Ishikawa (cell line): ENCODE measurements around the gene RPAP3.

ENCODE experiments used
- CEBPB ChIP-seq: IDR thresholded peaks from 2 replicates; pipeline ENCODE4 v1.6.1; 2012
- CREB1 ChIP-seq: IDR thresholded peaks from 2 replicates; pipeline ENCODE4 v1.6.1; 2012; ENCODE audit warnings: low read depth
- EGR1 ChIP-seq: IDR thresholded peaks from 2 replicates; pipeline ENCODE4 v1.6.1; 2012
- EP300 ChIP-seq: IDR thresholded peaks from 2 replicates; pipeline ENCODE4 v1.6.1; 2012; ENCODE audit warnings: borderline replicate concordance
- FOXM1 ChIP-seq: IDR thresholded peaks from 2 replicates; pipeline ENCODE4 v1.6.1; 2012; ENCODE audit warnings: low read depth, borderline replicate concordance
- MAX ChIP-seq: IDR thresholded peaks from 2 replicates; pipeline ENCODE4 v1.6.1; 2012
- NFIC ChIP-seq: IDR thresholded peaks from 2 replicates; pipeline ENCODE4 v1.6.1; 2012
- RAD21 ChIP-seq: IDR thresholded peaks from 2 replicates; pipeline ENCODE4 v1.6.1; 2012; ENCODE audit warnings: low read depth
- REST ChIP-seq: IDR thresholded peaks from 2 replicates; pipeline ENCODE4 v1.6.1; 2012; ENCODE audit warnings: low read depth, mild to moderate bottlenecking
- TAF1 ChIP-seq: IDR thresholded peaks from 2 replicates; pipeline ENCODE4 v1.6.1; 2012; ENCODE audit warnings: low read depth, mild to moderate bottlenecking
- TCF12 ChIP-seq: IDR thresholded peaks from 2 replicates; pipeline ENCODE4 v1.6.1; 2012; ENCODE audit warnings: low read depth
- TEAD4 ChIP-seq: IDR thresholded peaks from 2 replicates; pipeline ENCODE4 v1.6.1; 2012
- USF1 ChIP-seq: IDR thresholded peaks from 2 replicates; pipeline ENCODE4 v1.6.1; 2012
- YY1 ChIP-seq: IDR thresholded peaks from 2 replicates; pipeline ENCODE4 v1.6.1; 2012; ENCODE audit warnings: low read depth
- ZBTB7A ChIP-seq: IDR thresholded peaks from 2 replicates; pipeline ENCODE4 v1.6.1; 2012; ENCODE audit warnings: low read depth

Gene RPAP3

GRCh38 chr12:47744778-47745436 is 39.1 kb upstream of the RPAP3 start:
- TF ChIP-seq EP300 = no peak
- no peak for TF ChIP-seq TEAD4
- TF ChIP-seq CREB1 = no peak

GRCh38 chr12:47744005-47744651 is 38.3 kb upstream of the RPAP3 start:
- TF ChIP-seq CEBPB = no peak
- peak; percentile 96 for TF ChIP-seq RAD21
- no peak for TF ChIP-seq EGR1
- TF ChIP-seq TEAD4 = peak; percentile 90
- no peak for TF ChIP-seq ZBTB7A
- TF ChIP-seq EP300 = no peak
- no peak for TF ChIP-seq YY1
- TF ChIP-seq MAX = 0 out of 2 replicates have a peak, but pooled peaks have one; percentile 18
- no peak for TF ChIP-seq NFIC
- TF ChIP-seq FOXM1 = no peak

- no peak for TF ChIP-seq CREB1
- no peak for TF ChIP-seq YY1
- no peak for TF ChIP-seq FOXM1
- no peak for TF ChIP-seq CEBPB
- TF ChIP-seq EP300 = peak; percentile 22; the same call in 1 of the 2 replicates
- TF ChIP-seq NFIC = no peak
- no peak for TF ChIP-seq REST
- no peak for TF ChIP-seq TCF12
- no peak for TF ChIP-seq USF1
- no peak for TF ChIP-seq TEAD4
- 0 out of 2 replicates have a peak, but pooled peaks have one; percentile 36 for TF ChIP-seq ZBTB7A
- TF ChIP-seq MAX = 0 out of 2 replicates have a peak, but pooled peaks have one; percentile 30
- no peak for TF ChIP-seq TAF1
- no peak for TF ChIP-seq EGR1
- TF ChIP-seq RAD21 = no peak
Observed at GRCh38 chr12:47743311-47743860, 37.6 kb upstream of the RPAP3 start.

GRCh38 chr12:47742253-47742825 is 36.5 kb upstream of the RPAP3 start:
- TF ChIP-seq YY1 (peak; percentile 44; the same call in 1 of the 2 replicates), TAF1 (no peak), RAD21 (peak; percentile 96), MAX (0 out of 2 replicates have a peak, but pooled peaks have one; percentile 31), TEAD4 (no peak)

- peak; percentile 50; the same call in 1 of the 2 replicates for TF ChIP-seq FOXM1
- TF ChIP-seq ZBTB7A = peak; percentile 91
- peak; percentile 70 for TF ChIP-seq TCF12
- TF ChIP-seq TEAD4 = peak; percentile 70
- no peak for TF ChIP-seq EGR1
- 0 out of 2 replicates have a peak, but pooled peaks have one; percentile 53 for TF ChIP-seq YY1
- TF ChIP-seq RAD21 = no peak
- TF ChIP-seq REST = no peak
- 0 out of 2 replicates have a peak, but pooled peaks have one; percentile 32 for TF ChIP-seq MAX
- peak; percentile 97 for TF ChIP-seq NFIC
- no peak for TF ChIP-seq USF1
- TF ChIP-seq CEBPB = no peak
- peak; percentile 76; the same call in 1 of the 2 replicates for TF ChIP-seq EP300
- TF ChIP-seq TAF1 = no peak
- TF ChIP-seq CREB1 = no peak
Observed at GRCh38 chr12:47741340-47741703, 35.5 kb upstream of the RPAP3 start.
